PC-9 (cell line): Measurements from ENCODE around the gene GAD2. TPM values are rescaled to one million over a fixed set of nuclear protein-coding genes. Genes with fewer than 3 reads are reported as not detected.

ENCODE experiments used
- BruUV-seq: library from RNA; stranded (reverse); fragments of 400-500 nt; replicated peaks from 2 replicates; lab custom pipeline; 2021; lab: Mats Ljungman, UMichigan
- CTCF ChIA-PET: fragments of 300-600 bp; sonication (Branson Sonifier 250); formaldehyde crosslinking; loops from one replicate; lab custom pipeline; 2022; ENCODE audit warnings: antibody characterized with exemption; lab: Charles Lee
- POLR2A ChIA-PET: fragments of 300-600 bp; sonication (Branson Sonifier 250); formaldehyde crosslinking; loops from one replicate; lab custom pipeline; 2022; ENCODE audit warnings: antibody characterized with exemption; ENCODE audit not compliant: unreplicated experiment; lab: Charles Lee
- DNase-seq, 2 experiments: peaks; one replicate each; pipeline versions ENCODE4 v3.0.0 to v3.0.0-alpha.2; 2015 to 2022; ENCODE audit warnings: mixed read lengths in 1 of 2
- H2AFZ ChIP-seq: fragments of 200-600 bp; sonication (generic); 2 replicates; pipeline ENCODE4 v1.8.1; 2017; ENCODE audit warnings: antibody characterized with exemption
- H3F3A ChIP-seq: fragments of 200-600 bp; sonication (generic); 2 replicates; pipeline ENCODE4 v1.8.1; 2017; ENCODE audit warnings: antibody characterized with exemption, mild to moderate bottlenecking, low read depth; ENCODE audit not compliant: insufficient read depth
- H3K27ac ChIP-seq: fragments of 200-600 bp; sonication (generic); 2 replicates; pipeline ENCODE4 v1.6.1; 2016; ENCODE audit warnings: mixed run types
- H3K27me3 ChIP-seq: fragments of 200-600 bp; sonication (generic); 2 replicates; pipeline ENCODE4 v1.6.1; 2016; ENCODE audit warnings: low read depth, mixed run types; ENCODE audit not compliant: insufficient read depth
- H3K36me3 ChIP-seq: fragments of 200-600 bp; sonication (generic); 2 replicates; pipeline ENCODE4 v1.6.1; 2016; ENCODE audit warnings: low read depth, mixed run types
- H3K4me1 ChIP-seq: fragments of 200-600 bp; sonication (generic); replicated peaks from 2 replicates; pipeline ENCODE4 v1.6.1; 2016; ENCODE audit warnings: mixed run types; ENCODE audit not compliant: insufficient read depth
- H3K4me2 ChIP-seq: fragments of 200-600 bp; sonication (generic); 2 replicates; pipeline ENCODE4 v1.6.1; 2017; ENCODE audit warnings: mixed run types
- H3K4me3 ChIP-seq: fragments of 200-600 bp; sonication (generic); 2 replicates; pipeline ENCODE4 v1.6.1; 2016; ENCODE audit warnings: mixed run types
- H3K79me2 ChIP-seq: fragments of 200-600 bp; sonication (generic); 2 replicates; pipeline ENCODE4 v1.6.1; 2017; ENCODE audit warnings: low read depth, mixed run types
- H3K9me2 ChIP-seq: fragments of 200-600 bp; sonication (generic); 2 replicates; pipeline ENCODE4 v1.8.1; 2017; ENCODE audit warnings: mild to moderate bottlenecking; ENCODE audit not compliant: insufficient read depth
- H3K9me3 ChIP-seq: fragments of 200-600 bp; sonication (generic); 2 replicates; pipeline ENCODE4 v1.8.1; 2016; ENCODE audit warnings: low read depth; ENCODE audit not compliant: insufficient read depth
- H4K20me1 ChIP-seq: fragments of 200-600 bp; sonication (generic); 2 replicates; pipeline ENCODE4 v1.8.1; 2017; ENCODE audit not compliant: insufficient read depth
- CTCF ChIP-seq: fragments of 200-600 bp; sonication (generic); conservative IDR thresholded peaks from 2 replicates; pipeline ENCODE4 v1.6.1; 2017; ENCODE audit warnings: mixed run types, antibody characterized with exemption, mild to moderate bottlenecking, moderate library complexity
- EZH2 ChIP-seq: fragments of 200-600 bp; sonication (generic); IDR thresholded peaks from 2 replicates; pipeline ENCODE4 v1.8.0; 2017; ENCODE audit warnings: antibody characterized with exemption, low read depth
- intact Hi-C: fragments of 100-400 bp; cut with micrococcal nuclease; formaldehyde crosslinking; loops from one replicate; pipeline ENCODE4 v1.10.0; 2022; ENCODE audit not compliant: unreplicated experiment
- total RNA-seq: library from RNA; stranded (reverse); gene quantifications from 2 replicates; pipeline ENCODE4 v1.2.3, GENCODE V29; 2021

The GAD2 gene
- total RNA-seq, 1 experiment from 2014 or later, result not detected

DNA sequence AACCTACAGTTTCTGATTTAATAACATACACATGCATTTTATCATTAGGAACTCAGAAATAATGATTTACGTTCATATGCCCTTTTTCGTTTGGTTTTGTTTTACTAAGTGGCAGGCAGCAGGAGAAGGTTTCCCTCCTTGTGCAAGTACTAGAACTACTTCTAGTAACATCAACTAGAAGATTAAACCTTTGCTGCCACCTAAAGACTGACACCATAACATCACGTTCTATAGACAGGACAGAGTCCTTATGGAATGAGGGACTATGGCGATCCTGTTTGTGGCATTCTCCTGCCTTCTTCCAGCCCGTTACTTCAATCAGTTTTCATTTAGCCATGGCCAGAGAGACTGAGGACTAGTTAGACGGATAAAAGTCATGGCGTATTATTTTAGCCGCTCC, 53.2 kb downstream of the GAD2 start:
- no peak overlapping the region for H3K4me2 ChIP-seq
- TF ChIP-seq CTCF, result no peak; the same call in 1 of the 2 replicates
- TF ChIP-seq EZH2, result no peak
- H3K27me3 ChIP-seq, result peaks cover 31% of the 10 kb centered on the region; the same call in 1 of the 2 replicates
- no peaks in the 10 kb centered on the region for H3K79me2 ChIP-seq
- H3K9me3 ChIP-seq, result no peaks in the 10 kb centered on the region
- H3F3A ChIP-seq, result no peaks in the 10 kb centered on the region
- ChIA-PET CTCF (no interaction called here), POLR2A (no interaction called here)
- H2AFZ ChIP-seq, result no peak overlapping the region
- intact Hi-C loops, result loop anchor here (5.0 kb wide), 1 partner anchor 392 kb away; no protein-coding TSS in a partner anchor
- no peaks in the 10 kb centered on the region for H3K4me1 ChIP-seq
- H4K20me1 ChIP-seq, result no peaks in the 10 kb centered on the region
- H3K27ac ChIP-seq, result no peak overlapping the region
- no peak overlapping the region for H3K4me3 ChIP-seq
- no peak for DNase-seq
- H3K9me2 ChIP-seq, result no peaks in the 10 kb centered on the region
- BruUV-seq, result no TSS peak
- no peaks in the 10 kb centered on the region for H3K36me3 ChIP-seq

DNA sequence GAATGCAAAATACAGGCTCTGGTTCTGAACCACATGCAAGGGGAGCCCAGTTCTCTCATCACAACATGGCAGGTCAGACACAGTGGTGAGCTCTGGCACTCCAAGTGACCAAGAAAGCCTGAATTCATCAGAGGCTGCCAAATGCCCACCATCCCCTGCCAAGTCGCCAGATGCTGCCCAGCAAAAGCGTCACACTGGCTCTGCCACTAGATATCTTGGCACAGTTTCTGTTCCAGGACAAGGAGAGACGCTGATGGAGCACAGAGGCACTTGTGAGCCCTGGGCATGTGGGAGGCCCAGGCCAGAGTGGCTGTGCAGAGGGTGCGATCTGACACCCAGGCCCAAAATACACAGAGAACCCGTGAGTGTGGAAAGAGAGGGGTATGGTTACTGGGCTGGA, 57.8 kb downstream of the GAD2 start:
- Histone ChIP-seq H3K9me3 (no peaks in the 10 kb centered on the region), H2AFZ (no peak overlapping the region), H3K4me1 (no peaks in the 10 kb centered on the region), H3K27me3 (peaks cover 39% of the 10 kb centered on the region), H4K20me1 (no peaks in the 10 kb centered on the region), H3F3A (no peaks in the 10 kb centered on the region), H3K79me2 (no peaks in the 10 kb centered on the region), H3K9me2 (no peaks in the 10 kb centered on the region), H3K4me2 (no peak overlapping the region), H3K27ac (no peak overlapping the region), H3K4me3 (no peak overlapping the region), H3K36me3 (no peaks in the 10 kb centered on the region)
- DNase-seq, result no peak
- no peak for TF ChIP-seq EZH2
- intact Hi-C loops, result no loop called here
- CTCF ChIA-PET, result no interaction called here
- POLR2A ChIA-PET, result no interaction called here
- no TSS peak for BruUV-seq

- no peaks in the 10 kb centered on the region for H3K4me1 ChIP-seq
- H3F3A ChIP-seq, result no peaks in the 10 kb centered on the region
- no peaks in the 10 kb centered on the region for H3K79me2 ChIP-seq
- no peak for DNase-seq
- no peak overlapping the region for H3K4me2 ChIP-seq
- H4K20me1 ChIP-seq, result no peaks in the 10 kb centered on the region
- H3K27ac ChIP-seq, result no peak overlapping the region
- H3K4me3 ChIP-seq, result no peak overlapping the region
- no peak overlapping the region for H2AFZ ChIP-seq
- peaks cover 39% of the 10 kb centered on the region for H3K27me3 ChIP-seq
- no peaks in the 10 kb centered on the region for H3K9me3 ChIP-seq
- no peaks in the 10 kb centered on the region for H3K36me3 ChIP-seq
- ChIA-PET POLR2A (no interaction called here), CTCF (no interaction called here)
- BruUV-seq, result no TSS peak
- intact Hi-C loops, result no loop called here
- H3K9me2 ChIP-seq, result no peaks in the 10 kb centered on the region
- TF ChIP-seq EZH2, result no peak
- no peak for TF ChIP-seq CTCF
Observed at GRCh38 chr10:26278295-26278694, 61.7 kb downstream of the GAD2 start.

DNA sequence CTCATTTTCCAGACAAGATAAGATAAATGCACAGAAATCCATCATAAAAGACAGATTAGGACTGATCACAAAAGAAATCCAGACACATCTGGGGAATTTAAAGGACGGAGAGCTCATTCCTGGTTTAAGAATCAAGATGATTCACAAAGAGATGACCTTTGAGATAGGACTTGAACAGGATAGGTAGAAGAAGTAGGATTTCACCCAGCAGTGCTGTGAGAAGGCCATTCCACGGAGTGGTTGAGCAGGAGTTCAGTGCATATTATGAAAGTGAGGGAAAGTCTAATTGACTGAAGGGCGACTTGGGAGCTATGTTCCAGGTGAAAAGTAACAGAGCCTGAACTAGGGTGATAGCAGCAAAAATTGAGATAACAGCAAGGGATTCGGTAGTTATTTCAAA, 73.7 kb downstream of the GAD2 start:
- DNase-seq, result no peak
- H3K79me2 ChIP-seq, result no peaks in the 10 kb centered on the region
- CTCF ChIA-PET, result no interaction called here

More for the DNA sequence above, 73.7 kb downstream of the GAD2 start:
- Histone ChIP-seq H3K4me3 (no peak overlapping the region), H3K27me3 (no peaks in the 10 kb centered on the region), H3K9me2 (no peaks in the 10 kb centered on the region), H3K27ac (no peak overlapping the region), H3K4me2 (no peak overlapping the region), H4K20me1 (no peaks in the 10 kb centered on the region), H3K36me3 (no peaks in the 10 kb centered on the region), H3F3A (no peaks in the 10 kb centered on the region), H2AFZ (no peak overlapping the region), H3K4me1 (no peaks in the 10 kb centered on the region), H3K9me3 (no peaks in the 10 kb centered on the region)
- POLR2A ChIA-PET, result no interaction called here
- intact Hi-C loops, result no loop called here
- TF ChIP-seq EZH2, result no peak
- TF ChIP-seq CTCF, result no peak
- no TSS peak for BruUV-seq
